AG10803 (cell line): Measurements from ENCODE around the gene CHRNG.
A peak's percentile ranks its signal among the peaks of the same experiment; 100 is the strongest.
"Not testable (repeated sequence)": the region's sequence is repeated elsewhere in the genome, so short reads cannot be mapped to it uniquely, and the experiment has no call there.

Source experiments
- DNase-seq: peaks from one replicate; pipeline ENCODE4 v3.0.0; 2010; ENCODE audit warnings: low read depth
- H3K4me3 ChIP-seq: 2 replicates; pipeline ENCODE4 v1.5.1; 2011; ENCODE audit warnings: mild to moderate bottlenecking, low read length, control low read depth
- TF ChIP-seq, protein P1 (sequence below): conservative IDR thresholded peaks from 2 replicates; pipeline ENCODE4 v1.5.1; 2011; ENCODE audit warnings: mild to moderate bottlenecking, low read length, control low read depth, inconsistent platforms

Gene CHRNG

DNA sequence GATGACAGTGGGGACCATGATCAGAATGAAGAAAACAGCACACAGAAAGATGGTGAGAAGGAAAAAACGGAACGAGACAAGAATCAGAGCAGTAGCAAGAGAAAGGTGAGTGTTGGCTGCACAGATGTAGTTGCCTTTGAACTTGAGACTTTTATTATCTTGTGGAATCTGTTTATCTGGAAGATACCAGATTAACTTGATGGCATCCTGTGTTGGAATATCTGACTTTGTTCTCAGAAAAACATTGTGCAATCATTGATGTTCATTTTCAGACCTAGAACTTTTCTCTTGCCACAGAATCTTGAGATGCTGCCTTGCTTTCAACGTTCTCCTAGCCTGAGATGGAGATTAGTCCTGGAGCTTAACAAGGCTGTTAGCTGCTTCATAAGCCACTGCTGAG, 16.9 kb downstream of the CHRNG start:
- TF ChIP-seq, protein P1, sequence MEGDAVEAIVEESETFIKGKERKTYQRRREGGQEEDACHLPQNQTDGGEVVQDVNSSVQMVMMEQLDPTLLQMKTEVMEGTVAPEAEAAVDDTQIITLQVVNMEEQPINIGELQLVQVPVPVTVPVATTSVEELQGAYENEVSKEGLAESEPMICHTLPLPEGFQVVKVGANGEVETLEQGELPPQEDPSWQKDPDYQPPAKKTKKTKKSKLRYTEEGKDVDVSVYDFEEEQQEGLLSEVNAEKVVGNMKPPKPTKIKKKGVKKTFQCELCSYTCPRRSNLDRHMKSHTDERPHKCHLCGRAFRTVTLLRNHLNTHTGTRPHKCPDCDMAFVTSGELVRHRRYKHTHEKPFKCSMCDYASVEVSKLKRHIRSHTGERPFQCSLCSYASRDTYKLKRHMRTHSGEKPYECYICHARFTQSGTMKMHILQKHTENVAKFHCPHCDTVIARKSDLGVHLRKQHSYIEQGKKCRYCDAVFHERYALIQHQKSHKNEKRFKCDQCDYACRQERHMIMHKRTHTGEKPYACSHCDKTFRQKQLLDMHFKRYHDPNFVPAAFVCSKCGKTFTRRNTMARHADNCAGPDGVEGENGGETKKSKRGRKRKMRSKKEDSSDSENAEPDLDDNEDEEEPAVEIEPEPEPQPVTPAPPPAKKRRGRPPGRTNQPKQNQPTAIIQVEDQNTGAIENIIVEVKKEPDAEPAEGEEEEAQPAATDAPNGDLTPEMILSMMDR, result no peak
- no peak for DNase-seq
- H3K4me3 ChIP-seq, result no peak overlapping the region

DNA sequence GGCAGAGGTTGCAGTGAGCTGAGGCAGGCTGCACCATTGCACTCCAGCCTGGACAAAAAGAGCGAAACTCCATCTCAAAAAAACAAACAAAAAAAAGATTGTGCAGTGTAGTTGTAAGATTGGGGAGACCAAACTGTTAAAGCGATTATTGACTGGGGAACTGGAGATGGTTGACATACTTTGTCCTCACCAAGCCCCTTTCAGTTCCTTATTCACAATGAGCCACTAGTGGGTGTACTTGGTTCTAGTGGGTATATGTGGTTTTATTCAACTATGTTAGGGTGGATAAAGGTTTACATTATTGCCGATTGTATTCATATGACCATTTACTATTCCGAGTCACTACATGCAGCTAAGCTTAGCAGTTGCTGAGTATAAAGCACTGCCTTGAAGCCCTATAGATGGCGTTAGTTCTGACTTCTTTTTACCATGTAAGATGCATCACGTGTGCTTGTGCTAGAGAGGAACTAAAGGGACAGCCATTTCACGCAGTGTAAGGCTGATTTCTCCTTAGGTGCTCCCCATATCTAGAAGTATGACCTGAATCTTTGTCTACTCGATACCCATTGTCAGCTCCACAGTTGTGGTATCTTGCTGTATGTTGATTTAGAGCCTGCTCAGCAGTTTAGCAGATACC, 23.1 kb downstream of the CHRNG start:
- TF ChIP-seq, protein P1, result no peak
- DNase-seq, result no peak
- H3K4me3 ChIP-seq, result no peak overlapping the region

DNA sequence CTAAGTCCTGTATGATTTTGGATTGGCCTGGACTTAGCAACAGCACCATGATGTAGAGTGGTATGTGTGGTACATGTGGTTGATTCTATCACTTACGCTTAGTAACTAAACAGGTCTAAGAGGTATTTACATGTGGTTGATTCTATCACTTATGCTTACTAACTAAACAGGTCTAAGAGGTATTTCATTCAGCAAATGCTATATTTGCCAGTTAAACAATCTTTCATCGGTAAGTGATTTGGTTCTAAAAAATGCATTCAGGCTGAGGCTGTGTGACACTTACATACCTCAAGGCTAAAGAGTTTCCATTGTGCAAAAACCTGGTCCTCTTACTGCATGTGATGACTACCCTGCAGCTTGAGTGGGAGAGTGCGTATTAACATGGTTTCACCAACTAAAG, 24.1 kb downstream of the CHRNG start:
- TF ChIP-seq, protein P1, result no peak
- H3K4me3 ChIP-seq, result no peak overlapping the region
- peak; percentile 78 for DNase-seq

DNA sequence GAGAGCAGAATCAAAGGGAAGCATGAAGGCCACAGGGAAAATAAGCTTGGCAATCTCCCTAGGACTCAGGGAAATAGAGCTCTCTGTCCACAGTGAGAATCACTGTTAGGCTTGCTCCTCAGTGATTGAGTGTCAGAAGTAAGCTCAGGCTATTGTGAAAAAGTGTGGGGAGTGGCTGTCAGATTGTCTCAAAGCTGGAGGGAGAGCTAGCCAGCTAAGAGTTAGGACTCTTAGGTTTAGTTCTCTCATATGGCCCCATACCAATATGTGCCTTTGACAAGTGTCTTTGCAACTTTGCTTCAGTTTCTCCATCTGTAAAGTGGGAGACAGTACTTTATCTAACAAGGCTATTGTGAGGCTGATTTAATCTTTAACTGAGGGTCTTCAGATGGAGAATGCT, 28.2 kb downstream of the CHRNG start:
- no peak overlapping the region for H3K4me3 ChIP-seq
- TF ChIP-seq, protein P1, result no peak
- no peak for DNase-seq

DNA sequence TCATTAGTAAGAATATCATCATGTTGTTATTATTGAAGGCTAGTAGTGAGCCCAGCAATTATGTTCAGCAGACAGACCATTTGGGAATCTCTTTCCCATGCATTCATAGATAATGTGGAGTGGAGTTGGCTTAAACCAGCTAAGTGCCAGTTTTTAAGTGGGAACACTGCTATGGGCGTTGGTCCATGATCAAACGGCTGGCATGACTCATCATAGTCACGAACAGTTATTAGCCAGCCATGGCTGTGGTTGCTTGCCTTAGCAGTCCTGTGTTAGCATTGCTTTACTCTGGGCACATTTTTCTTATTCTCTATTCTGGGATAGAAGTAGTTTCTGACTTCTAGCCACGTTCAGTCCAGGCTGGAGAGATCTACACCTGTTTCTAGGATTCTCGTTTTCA, 28.7 kb downstream of the CHRNG start:
- TF ChIP-seq, protein P1, result no peak
- no peak overlapping the region for H3K4me3 ChIP-seq
- peak; percentile 92 for DNase-seq

DNA sequence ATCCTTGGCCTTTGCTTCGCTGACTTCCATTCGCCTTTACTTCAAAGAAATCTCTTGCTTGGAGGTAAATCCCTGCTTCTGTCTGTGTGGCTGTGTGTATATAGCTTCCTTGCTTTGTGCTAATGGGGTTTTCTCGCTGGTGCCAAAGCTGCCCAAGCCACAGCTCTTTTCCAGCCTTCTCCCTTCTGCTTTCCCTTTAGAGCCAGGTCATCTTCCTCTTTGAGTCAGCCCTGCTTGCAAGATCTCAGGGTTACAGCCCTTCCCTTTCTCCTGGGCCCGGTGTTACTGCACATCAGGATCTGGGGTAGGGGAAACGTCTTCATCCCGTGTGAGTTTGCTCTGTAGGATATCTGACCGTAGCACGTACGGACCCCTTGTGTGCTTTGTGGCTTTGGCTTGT, 30.0 kb downstream of the CHRNG start:
- H3K4me3 ChIP-seq, result no peak overlapping the region
- DNase-seq, result no peak
- TF ChIP-seq, protein P1, result no peak

DNA sequence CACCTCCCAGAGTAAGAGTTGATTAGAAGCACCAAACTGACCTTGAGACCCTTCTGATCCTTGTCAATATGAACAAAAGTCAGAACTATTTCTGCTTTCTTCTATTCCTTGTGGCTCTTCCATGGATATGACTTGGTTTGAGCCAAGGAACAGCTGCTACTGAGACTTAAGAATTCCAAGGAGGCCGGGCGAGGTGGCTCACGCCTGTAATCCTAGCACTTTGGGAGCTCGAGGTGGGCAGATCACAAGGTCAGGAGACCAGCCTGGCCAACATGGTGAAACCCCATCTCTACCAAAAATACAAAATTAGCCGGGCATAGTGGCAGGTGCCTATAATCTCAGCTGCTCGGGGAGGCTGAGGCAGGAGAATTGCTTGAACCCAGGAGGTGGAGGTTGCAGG, 31.0 kb downstream of the CHRNG start:
- H3K4me3 ChIP-seq, DNase-seq: not testable (repeated sequence)
